Medulla oblongata (tissue), 1 donor: ENCODE results near the gene FGF14.

Experiments used
- DNase-seq: peaks from one replicate; pipeline ENCODE4 v3.0.0-alpha.2; 2015; ENCODE audit errors: extremely low spot score

FGF14 gene

GRCh38 chr13:102401766-102402165 is at the start of gene FGF14:
Gene FGF14 (minus strand): TSS chr13:102402048.
- DNase-seq: no peak

- DNase-seq: no peak
Observed at GRCh38 chr13:102443249-102443648, 41.4 kb upstream of the FGF14 start.

DNA sequence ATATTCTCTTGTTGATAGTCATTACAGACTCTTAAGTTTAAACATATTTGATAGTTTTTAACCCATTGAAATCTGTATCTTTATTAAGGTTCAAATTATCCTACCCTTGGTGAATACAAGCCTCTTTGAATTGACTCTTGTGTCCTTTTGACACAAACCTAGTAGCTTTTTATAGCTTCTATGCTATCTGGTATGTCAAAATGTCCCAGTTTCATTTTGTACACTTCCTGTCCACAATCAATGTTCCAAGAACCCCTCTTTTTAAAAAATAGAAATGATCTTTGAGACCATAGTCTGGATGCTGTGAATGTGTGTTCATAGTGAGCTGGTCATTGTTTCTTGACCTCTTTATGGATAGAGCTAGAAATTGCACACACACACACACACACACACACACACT is 39.2 kb upstream of the FGF14 start:
- DNase-seq: no peak

GRCh38 chr13:102440259-102440936 is 38.5 kb upstream of the FGF14 start:
- no peak for DNase-seq

DNA sequence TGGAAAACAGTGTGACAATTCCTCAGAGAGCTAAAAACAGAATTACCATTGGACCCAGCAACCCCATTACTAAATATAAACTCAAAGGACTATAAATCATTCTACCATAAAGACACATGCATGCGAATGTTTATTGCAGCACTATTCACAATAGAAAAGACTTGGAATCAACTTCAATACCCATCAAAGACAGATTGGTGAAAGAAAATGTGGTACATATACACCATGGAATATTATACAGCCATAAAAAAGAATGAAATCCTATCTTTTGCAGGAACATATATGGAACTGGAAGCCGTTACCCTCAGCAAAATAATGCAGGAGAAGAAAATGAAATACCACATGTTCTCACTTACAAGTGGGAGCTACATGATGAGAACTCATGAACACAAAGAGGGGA is 20.8 kb upstream of the FGF14 start:
- no peak for DNase-seq

DNA sequence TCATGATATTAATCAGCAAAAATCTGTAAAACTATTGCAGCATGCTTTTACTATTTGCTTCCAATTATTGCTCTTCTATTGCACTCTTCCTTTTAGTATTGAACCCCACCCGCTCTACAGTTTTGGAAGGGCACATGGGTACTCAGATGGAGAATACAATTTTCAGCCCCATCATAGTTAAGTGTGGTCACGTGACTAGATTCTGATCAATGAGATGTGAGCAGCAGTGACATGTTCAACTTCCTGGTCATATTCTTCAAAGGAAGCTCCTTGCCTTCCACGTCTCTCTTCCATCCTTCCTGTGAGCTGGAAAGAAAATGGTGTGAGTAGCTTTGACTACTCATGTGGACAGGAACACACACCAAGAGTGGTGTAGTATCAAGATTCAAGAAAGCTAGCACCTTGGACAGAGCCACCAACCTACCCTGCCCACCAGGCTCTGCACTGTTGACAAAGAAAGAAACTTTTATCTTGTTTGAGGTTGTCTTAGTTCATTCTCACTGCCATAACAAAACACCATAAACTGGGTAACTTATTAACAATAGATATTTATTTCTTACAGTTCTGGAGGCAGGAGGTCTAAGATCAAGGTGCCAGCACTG is 3.8 kb upstream of the FGF14 start:
- DNase-seq: no peak

GRCh38 chr13:102402290-102402689 is 442 bp upstream of the FGF14 start:
- peak; percentile 42 for DNase-seq

DNA sequence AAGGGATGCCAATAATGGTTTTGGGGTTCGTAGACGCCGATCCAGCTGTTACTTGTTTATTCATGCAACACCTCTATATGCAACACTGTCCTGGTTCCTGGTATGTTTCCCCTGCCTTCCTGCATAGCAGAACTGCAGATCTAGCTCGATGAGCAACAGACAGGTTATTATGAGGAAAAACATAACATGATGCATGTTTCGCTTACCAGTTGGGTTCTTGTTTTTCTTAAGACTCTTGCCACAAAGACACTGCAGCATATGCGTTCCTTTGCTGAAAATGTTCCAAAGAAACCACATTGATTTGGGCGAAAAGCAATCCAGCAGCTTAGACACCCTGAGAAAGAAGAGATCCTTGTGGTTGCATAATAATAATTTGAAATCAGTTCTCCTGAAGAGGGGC is 583 bp downstream of the FGF14 start:
- no peak for DNase-seq

GRCh38 chr13:102400675-102401145 is 1.1 kb downstream of the FGF14 start:
- no peak for DNase-seq

DNA sequence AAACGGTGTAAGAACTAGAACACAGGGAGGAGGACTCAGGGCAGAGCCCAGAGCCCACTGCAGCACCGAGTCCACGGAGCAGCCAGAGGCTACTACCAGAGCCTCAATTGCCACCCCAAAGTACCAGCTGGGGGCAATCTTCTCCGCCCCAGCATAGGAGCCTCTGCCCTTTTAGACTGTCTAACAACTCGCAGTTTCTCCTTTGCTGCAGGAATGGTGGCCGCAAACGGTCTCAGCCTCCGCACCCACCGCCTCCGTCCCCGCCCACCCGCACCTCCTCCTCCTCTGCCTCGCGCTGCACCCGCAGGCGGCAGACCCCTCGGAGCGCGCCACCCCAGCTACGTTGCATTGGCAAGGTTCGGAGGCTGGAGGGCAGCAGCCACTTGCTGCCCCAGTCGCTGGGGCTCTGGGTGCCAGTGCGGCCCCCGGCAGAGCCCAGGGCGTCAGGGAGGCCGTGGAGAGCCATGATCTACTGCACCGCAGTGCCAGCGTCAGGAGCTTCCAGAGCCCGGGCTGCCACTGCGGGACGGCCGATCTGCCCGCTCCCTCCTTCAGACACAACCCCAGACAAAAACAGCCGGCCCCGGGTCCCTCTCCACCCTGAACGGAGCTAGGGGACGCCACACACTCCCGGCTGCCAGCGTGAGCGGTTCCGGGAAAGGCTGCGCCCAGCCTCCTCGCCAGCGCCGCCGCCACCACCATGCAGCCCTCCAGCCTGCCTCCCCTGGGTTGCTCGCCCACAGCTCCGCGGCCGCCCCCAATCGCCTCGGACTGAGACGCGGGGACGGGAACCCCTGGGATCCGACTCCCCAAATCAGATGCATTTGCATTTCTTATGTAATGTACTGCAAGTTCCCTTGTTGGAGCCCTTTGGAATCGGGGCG is 1.8 kb downstream of the FGF14 start:
- no peak for DNase-seq

GRCh38 chr13:102395939-102396338 is 5.9 kb downstream of the FGF14 start:
- no peak for DNase-seq

DNA sequence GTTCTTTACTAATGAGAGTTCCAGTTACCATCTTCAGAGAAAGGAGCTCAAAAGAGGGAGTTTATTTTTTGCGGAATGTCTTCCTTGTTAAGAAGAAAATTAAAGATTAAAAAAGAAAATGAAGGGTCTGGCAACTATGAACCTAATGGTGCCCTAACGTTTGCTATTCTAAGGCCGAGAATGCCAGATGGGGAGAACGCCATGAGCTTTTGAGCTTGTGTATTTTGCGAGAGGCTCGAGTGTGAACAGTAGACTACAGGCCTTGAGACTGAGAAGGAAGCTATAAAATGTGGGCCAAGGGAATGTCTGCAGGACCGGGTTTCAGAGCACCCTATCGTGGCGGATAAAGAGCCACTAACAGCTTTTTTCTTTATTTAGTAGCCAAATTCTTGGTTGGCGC is 6.7 kb downstream of the FGF14 start:
- no peak for DNase-seq

DNA sequence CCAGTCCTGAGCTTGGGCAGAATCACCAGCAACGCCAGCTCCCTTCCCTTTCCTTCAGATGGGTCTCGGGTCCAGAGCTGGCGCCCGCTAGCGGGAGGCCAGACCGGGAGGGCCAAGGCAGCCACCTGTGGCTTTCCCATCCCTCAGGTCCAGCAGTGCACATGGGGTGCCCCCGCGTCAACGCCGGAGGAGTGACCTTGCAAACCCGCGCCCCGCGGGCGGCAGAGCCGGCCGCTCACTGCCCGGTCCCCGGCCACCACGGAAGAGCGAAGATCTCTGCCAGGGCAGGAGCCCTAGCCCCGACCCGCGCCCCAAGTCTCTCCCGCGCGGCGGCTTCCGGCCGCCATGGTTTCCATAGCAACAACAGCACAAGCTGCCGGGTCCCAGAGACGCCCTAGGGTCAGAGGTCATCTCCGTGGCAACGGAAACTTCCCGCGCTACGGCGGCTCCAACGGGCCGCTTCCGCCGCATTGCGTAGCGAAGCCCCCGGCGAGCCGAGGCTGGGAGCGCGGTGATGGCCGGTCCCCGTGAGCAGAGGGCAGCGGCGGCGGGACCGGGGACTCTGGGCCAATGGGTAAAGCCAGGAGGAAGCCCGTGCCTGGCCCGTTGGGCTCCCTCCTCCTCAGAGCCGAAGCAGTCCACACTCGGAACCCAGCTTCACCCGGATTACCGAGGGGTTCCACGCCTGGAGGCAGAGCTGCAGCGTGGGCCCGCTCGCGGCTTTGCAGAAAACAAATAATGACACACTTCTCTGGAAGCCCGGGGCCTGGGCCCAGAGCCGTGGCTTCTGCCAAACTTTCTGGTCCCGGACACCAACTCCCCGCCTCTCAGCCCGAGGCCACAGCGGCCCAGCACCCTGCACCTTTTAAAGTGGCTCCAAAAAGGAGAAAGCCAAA is 7.4 kb downstream of the FGF14 start:
- DNase-seq: peak; percentile 92

DNA sequence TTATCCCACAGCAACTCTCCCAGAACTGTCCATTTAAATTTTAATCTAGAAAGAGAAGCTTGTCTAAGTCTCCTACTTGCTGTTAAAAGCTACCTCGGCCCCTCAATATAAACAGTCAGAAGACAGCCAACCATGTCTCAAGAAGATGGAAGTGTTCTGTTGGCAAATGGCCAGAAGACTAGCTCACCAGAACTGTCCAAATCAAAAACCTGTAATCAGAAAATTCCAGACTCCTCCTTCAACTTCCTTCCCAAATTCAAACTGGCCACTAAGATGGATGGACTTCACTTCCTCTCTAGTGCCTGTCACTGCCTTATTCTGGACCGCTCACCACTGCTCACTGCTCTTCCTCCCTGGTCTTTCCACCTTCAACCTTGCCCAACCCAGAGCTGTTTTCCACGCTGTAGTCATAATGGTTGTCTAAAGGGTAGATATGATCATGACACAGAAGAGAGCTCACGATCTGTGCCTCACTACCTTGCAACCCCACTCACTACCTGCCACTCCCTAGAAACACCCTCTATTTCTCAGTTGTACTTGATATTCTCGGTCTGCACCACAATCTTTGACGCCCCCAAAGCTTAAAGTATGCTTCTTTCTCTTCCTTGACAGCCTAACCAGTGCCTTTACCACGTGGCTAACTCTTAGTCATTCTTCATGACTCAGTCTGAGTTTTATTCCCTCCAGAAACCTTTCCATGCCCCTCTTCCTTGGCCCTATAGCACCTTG is 9.2 kb downstream of the FGF14 start:
- DNase-seq: no peak

DNA sequence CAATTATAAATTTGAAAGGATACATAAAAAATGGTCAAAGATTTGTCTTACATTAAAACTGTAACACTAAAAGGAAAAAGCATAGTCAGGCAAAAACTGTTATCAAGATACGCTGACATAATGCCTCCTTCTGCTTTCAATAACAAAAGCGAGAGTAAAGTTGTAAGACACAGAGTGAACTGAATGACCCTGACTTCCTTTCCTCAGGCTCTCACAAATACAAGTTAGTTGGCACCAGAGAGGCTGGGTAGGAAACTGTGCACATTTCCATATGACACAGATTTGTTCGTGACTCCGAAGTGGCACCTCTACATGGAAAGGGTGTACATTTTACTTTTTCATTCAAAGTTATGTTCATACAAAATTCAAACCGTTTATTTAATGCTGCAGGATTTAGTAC is 15.4 kb downstream of the FGF14 start:
- no peak for DNase-seq

DNA sequence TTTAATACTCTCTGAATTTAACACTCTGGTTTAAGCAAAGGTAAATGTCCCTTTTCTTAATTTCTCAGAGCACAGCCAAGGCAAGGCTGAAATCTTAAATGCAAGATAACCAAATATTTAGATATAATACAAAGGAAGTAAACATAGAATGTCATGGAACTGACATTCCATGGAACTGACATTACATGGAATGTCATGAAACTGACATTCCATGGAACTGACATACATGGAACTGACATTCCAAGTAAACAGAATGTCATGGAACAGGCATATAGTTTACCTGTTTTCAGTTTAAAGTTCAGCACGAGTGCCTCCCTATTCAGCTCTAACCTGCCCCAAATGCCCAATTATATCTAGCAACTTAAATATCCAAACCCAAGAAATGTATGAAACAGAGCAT is 21.8 kb downstream of the FGF14 start:
- DNase-seq: no peak

DNA sequence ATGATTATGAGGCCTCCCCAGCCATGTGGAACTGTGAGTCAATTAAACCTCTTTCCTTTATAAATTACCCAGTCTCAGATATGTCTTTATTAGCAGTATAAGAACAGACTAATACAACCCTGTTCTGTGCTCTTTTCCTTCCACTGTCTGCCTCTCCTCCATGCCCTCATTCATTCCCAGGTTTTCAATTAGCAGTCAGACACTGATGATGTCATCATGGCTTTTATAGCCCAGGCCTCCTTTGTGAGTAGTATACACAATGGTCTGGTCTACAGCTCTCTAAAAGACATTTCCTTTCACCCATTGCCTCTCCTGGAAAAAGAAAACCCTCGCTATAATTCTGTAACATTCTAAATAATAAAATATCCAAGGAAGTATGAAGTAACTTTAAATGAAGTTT is 25.5 kb downstream of the FGF14 start:
- no peak for DNase-seq

DNA sequence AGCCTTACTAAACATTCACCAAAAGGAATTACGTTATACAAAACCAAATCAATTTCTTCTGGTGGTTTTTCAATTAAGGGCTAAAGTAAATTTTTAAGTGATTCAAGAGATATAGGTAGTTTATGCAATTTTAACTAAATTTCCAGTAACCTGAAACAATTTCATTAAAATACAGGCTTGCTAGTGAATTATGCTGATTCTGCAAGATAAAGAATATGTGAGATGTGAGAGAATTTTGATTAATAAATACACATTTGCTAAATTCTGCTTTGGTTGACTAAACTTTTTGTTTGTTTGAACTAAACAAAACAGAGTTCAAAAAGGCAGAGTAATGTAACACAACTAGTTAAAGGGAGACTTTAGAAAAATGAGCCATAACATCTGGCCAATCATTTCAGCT is 27.1 kb downstream of the FGF14 start:
- no peak for DNase-seq

DNA sequence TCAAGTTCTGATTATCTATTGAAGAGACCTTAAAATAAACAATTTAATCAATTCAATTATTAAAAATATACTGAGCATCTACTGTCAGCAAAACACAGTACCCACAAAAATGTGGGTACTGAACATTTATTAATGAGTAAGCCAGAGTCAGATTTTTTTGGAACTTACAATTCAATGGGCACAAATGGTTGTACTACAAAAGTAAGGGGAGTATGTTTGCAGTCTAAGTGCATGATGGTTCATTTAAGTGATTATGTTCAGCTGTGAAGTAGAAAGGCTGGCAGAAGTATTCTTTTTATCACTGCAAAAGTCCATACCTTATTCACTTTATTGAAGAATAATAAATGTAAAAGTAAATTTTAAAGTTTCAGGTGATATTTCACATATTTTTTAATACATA is 27.6 kb downstream of the FGF14 start:
- no peak for DNase-seq

- DNase-seq: no peak
Observed at GRCh38 chr13:102373221-102373620, 28.6 kb downstream of the FGF14 start.

DNA sequence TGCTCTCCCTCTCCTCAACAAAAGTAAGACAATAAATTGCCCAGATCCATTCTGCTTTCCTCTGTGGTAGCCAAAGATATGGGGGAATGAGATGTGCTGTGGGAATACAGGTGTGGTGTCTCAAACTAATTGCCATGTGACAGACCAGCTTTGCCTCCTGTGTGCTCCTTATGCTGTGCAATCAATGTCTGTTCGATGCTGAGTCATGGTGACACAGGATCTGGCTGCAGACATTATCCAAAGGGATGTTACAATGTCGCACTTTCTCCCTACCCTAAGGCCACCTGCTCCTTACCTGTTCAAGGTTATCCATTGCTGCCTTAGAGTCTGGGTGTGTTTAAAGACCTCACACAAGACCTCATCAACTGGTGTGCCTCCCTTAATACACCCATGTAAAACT is 32.5 kb downstream of the FGF14 start:
- DNase-seq: no peak
